GM23338 (cell line): Measurements from ENCODE around the gene MSH4. TPM values are rescaled to one million over a fixed set of nuclear protein-coding genes. Genes with fewer than 3 reads are reported as not detected.

Experiments used
- ATAC-seq: fragments of 200-7000 bp; cut with Tn5 transposase; 3 replicates; pipeline ENCODE4 v1.9.1; 2020
- DNase-seq: peaks from one replicate; pipeline ENCODE4 v3.0.0-alpha.2; 2015; ENCODE audit warnings: low spot score
- H2AFZ ChIP-seq: fragments of 200-600 bp; sonication (generic); 2 replicates; pipeline ENCODE4 v1.8.0; 2016; ENCODE audit warnings: antibody characterized with exemption, mild to moderate bottlenecking, moderate library complexity
- H3F3A ChIP-seq: fragments of 200-600 bp; sonication (generic); replicated peaks from 2 replicates; pipeline ENCODE4 v1.8.0; 2017; ENCODE audit warnings: antibody characterized with exemption, mixed run types, low read depth
- H3K27ac ChIP-seq: fragments of 200-600 bp; sonication (generic); 2 replicates; pipeline ENCODE4 v1.6.1; 2016; ENCODE audit warnings: low read depth
- H3K27me3 ChIP-seq: fragments of 200-600 bp; sonication (generic); 2 replicates; pipeline ENCODE4 v1.8.0; 2016; ENCODE audit warnings: mild to moderate bottlenecking, mixed run types, moderate library complexity; ENCODE audit not compliant: insufficient read depth
- H3K36me3 ChIP-seq: fragments of 200-600 bp; sonication (generic); 2 replicates; pipeline ENCODE4 v1.8.0; 2016; ENCODE audit warnings: mild to moderate bottlenecking; ENCODE audit not compliant: insufficient read depth
- H3K4me1 ChIP-seq: fragments of 200-600 bp; sonication (generic); 2 replicates; pipeline ENCODE4 v1.8.0; 2016; ENCODE audit warnings: mild to moderate bottlenecking, moderate library complexity; ENCODE audit not compliant: insufficient read depth
- H3K4me2 ChIP-seq: fragments of 200-600 bp; sonication (generic); 2 replicates; pipeline ENCODE4 v1.7.1; 2017; ENCODE audit warnings: mixed run types
- H3K4me3 ChIP-seq: fragments of 200-600 bp; sonication (generic); 2 replicates; pipeline ENCODE4 v1.6.1; 2016; ENCODE audit warnings: mixed run types
- H3K79me2 ChIP-seq: fragments of 200-600 bp; sonication (generic); replicated peaks from 2 replicates; pipeline ENCODE4 v1.8.0; 2017; ENCODE audit warnings: mild to moderate bottlenecking; ENCODE audit not compliant: insufficient read depth
- H3K9me2 ChIP-seq: fragments of 200-600 bp; sonication (generic); 2 replicates; pipeline ENCODE4 v1.8.0; 2017; ENCODE audit not compliant: insufficient read depth
- H4K20me1 ChIP-seq: fragments of 200-600 bp; sonication (generic); replicated peaks from 2 replicates; pipeline ENCODE4 v1.8.0; 2017; ENCODE audit warnings: mild to moderate bottlenecking; ENCODE audit not compliant: insufficient read depth
- H3K27ac Mint-ChIP-seq: 2 replicates; pipeline ENCODE4 v1.8.0; 2020; ENCODE audit warnings: inconsistent platforms, mild to moderate bottlenecking, moderate library complexity, mixed read lengths
- H3K27me3 Mint-ChIP-seq: 3 replicates; pipeline ENCODE4 v1.8.0; 2022; ENCODE audit warnings: low read depth, mild to moderate bottlenecking, moderate library complexity, mixed read lengths, inconsistent platforms; ENCODE audit not compliant: insufficient read depth, poor library complexity
- H3K36me3 Mint-ChIP-seq: 3 replicates; pipeline ENCODE4 v1.8.0; 2021; ENCODE audit warnings: low read depth, mild to moderate bottlenecking, inconsistent platforms, moderate library complexity, mixed read lengths
- H3K4me1 Mint-ChIP-seq: 3 replicates; pipeline ENCODE4 v1.8.0; 2020; ENCODE audit warnings: mild to moderate bottlenecking, inconsistent platforms, mixed read lengths
- H3K4me3 Mint-ChIP-seq: 3 replicates; pipeline ENCODE4 v1.8.0; 2021; ENCODE audit warnings: moderate library complexity, mild to moderate bottlenecking, inconsistent platforms, mixed read lengths
- H3K9me3 Mint-ChIP-seq: 3 replicates; pipeline ENCODE4 v1.8.0; 2020; ENCODE audit warnings: moderate library complexity, mild to moderate bottlenecking, inconsistent platforms, mixed read lengths
- CTCF ChIP-seq, 2 experiments: fragments of 200-600 bp in 1 of 2; sonication (generic) in 1 of 2; conservative IDR thresholded peaks; 2 replicates each; pipeline versions ENCODE4 v1.5.1 to v1.6.1; 2016 to 2017; ENCODE audit warnings: antibody characterized with exemption in 2 of 2, low read depth in 2 of 2, mild to moderate bottlenecking in 2 of 2, moderate library complexity in 1 of 2
- EZH2 ChIP-seq: fragments of 200-600 bp; sonication (generic); IDR thresholded peaks from one replicate; pipeline ENCODE4 v1.8.0; 2017; ENCODE audit warnings: antibody characterized with exemption, mild to moderate bottlenecking, low read depth; ENCODE audit not compliant: unreplicated experiment
- EZH2phosphoT487 ChIP-seq: fragments of 200-600 bp; sonication (generic); IDR thresholded peaks from one replicate; pipeline ENCODE4 v1.8.1; 2018; ENCODE audit warnings: antibody characterized with exemption; ENCODE audit not compliant: unreplicated experiment
- JUNB ChIP-seq: IDR thresholded peaks from one replicate; pipeline ENCODE4 v1.6.1; 2016; ENCODE audit warnings: antibody characterized with exemption; ENCODE audit not compliant: unreplicated experiment
- NANOG ChIP-seq: IDR thresholded peaks from 2 replicates; pipeline ENCODE4 v1.6.1; 2016; ENCODE audit warnings: antibody characterized with exemption, borderline replicate concordance
- POLR2AphosphoS5 ChIP-seq: IDR thresholded peaks from 2 replicates; pipeline ENCODE4 v1.6.1; 2016; ENCODE audit warnings: antibody characterized with exemption, low read depth
- ZNF114 ChIP-seq: fragments of 250-450 bp; sonication (Bioruptor Pico); IDR thresholded peaks from 2 replicates; pipeline ENCODE4 v1.5.0; 2020; ENCODE audit warnings: mild to moderate bottlenecking, moderate library complexity
- ZNF331 ChIP-seq: fragments of 250-450 bp; sonication (Bioruptor Pico); IDR thresholded peaks from 2 replicates; pipeline ENCODE4 v1.5.0; 2020; ENCODE audit warnings: low read depth, mild to moderate bottlenecking, moderate library complexity
- polyA plus RNA-seq: library from polyadenylated mRNA; unstranded; fragments of >200 nt; fragmentation: Nextera tagmentation; extraction: Ambion mirVana; gene quantifications from 2 replicates; pipeline ENCODE4 v1.2.1, GENCODE V29; 2016
- total RNA-seq: library from RNA; depleted of rRNA; stranded (reverse); fragments of >200 nt; shearing (Covaris generic); gene quantifications from 2 replicates; pipeline ENCODE4 v1.2.3, GENCODE V29; 2014
- TF ChIP-seq, protein P1 (sequence below): fragments of 250-450 bp; sonication (Bioruptor Pico); IDR thresholded peaks from 2 replicates; pipeline ENCODE4 v1.5.0; 2020; ENCODE audit warnings: mild to moderate bottlenecking, moderate library complexity

Gene MSH4
- total and polyA plus RNA-seq, 2 experiments from 2014 or later, result 0.10 to 0.24 TPM

GRCh38 chr1:75922698-75923097 is 126.0 kb downstream of the MSH4 start (continued):
- TF ChIP-seq POLR2AphosphoS5, result no peak

- Histone ChIP-seq H3K9me2 (no peaks in the 10 kb centered on the region), H3K79me2 (no peaks in the 10 kb centered on the region), H3K4me3 (no peak within 1 kb of the TSS), H2AFZ (peak within 1 kb of the TSS; percentile 14; the same call in 1 of the 2 replicates), H4K20me1 (no peaks in the 10 kb centered on the region), H3K4me2 (no peak within 1 kb of the TSS), H3F3A (no peaks in the 10 kb centered on the region), H3K4me1 (no peaks in the 10 kb centered on the region), H3K27ac (no peak within 1 kb of the TSS), H3K27me3 (no peaks in the 10 kb centered on the region), H3K36me3 (no peaks in the 10 kb centered on the region)
- no peak for ATAC-seq
- no peaks in the 10 kb centered on the region for H3K9me3 Mint-ChIP-seq
- no peaks in the 10 kb centered on the region for H3K27me3 Mint-ChIP-seq
- TF ChIP-seq JUNB, result no peak
- no peak for TF ChIP-seq NANOG
- no peak for TF ChIP-seq EZH2phosphoT487
- no peaks in the 10 kb centered on the region for H3K4me1 Mint-ChIP-seq
- DNase-seq, result no peak
- no peak within 1 kb of the TSS for H3K4me3 Mint-ChIP-seq
- H3K36me3 Mint-ChIP-seq, result no peaks in the 10 kb centered on the region
- H3K27ac Mint-ChIP-seq, result no peak within 1 kb of the TSS
These were observed 135.6 kb downstream of the MSH4 start, which contains the start of gene ASB17 for GRCh38 chr1:75932304-75932703. ASB17 (minus strand) TSS chr1:75932404; CDS start chr1:75932291, 113 bp downstream.

- DNase-seq (no peak), ATAC-seq (no peak)
- Histone ChIP-seq H3K27me3 (no peaks in the 10 kb centered on the region), H3K36me3 (no peaks in the 10 kb centered on the region), H4K20me1 (no peaks in the 10 kb centered on the region), H3F3A (no peaks in the 10 kb centered on the region), H3K79me2 (no peaks in the 10 kb centered on the region), H3K4me2 (no peak overlapping the region), H3K27ac (no peak overlapping the region), H3K9me2 (0 out of 2 replicates have a peak, but pooled peaks cover 3% of the 10 kb centered on the region), H2AFZ (no peak overlapping the region), H3K4me3 (no peak overlapping the region), H3K4me1 (no peaks in the 10 kb centered on the region)
- Mint-ChIP-seq H3K9me3 (no peaks in the 10 kb centered on the region), H3K27ac (no peak overlapping the region), H3K4me3 (no peak overlapping the region), H3K4me1 (no peaks in the 10 kb centered on the region), H3K27me3 (no peaks in the 10 kb centered on the region), H3K36me3 (no peaks in the 10 kb centered on the region)
- TF ChIP-seq ZNF331 (CRISPR knock-in tag) (no peak), CTCF (conservative IDR thresholded peaks at IDR 0.05; ENCODE audit: low read depth in 2 of 2) (no peak), NANOG (no peak), EZH2 (no peak), POLR2AphosphoS5 (no peak), ZNF114 (no peak), EZH2phosphoT487 (no peak)
- TF ChIP-seq, protein P1, sequence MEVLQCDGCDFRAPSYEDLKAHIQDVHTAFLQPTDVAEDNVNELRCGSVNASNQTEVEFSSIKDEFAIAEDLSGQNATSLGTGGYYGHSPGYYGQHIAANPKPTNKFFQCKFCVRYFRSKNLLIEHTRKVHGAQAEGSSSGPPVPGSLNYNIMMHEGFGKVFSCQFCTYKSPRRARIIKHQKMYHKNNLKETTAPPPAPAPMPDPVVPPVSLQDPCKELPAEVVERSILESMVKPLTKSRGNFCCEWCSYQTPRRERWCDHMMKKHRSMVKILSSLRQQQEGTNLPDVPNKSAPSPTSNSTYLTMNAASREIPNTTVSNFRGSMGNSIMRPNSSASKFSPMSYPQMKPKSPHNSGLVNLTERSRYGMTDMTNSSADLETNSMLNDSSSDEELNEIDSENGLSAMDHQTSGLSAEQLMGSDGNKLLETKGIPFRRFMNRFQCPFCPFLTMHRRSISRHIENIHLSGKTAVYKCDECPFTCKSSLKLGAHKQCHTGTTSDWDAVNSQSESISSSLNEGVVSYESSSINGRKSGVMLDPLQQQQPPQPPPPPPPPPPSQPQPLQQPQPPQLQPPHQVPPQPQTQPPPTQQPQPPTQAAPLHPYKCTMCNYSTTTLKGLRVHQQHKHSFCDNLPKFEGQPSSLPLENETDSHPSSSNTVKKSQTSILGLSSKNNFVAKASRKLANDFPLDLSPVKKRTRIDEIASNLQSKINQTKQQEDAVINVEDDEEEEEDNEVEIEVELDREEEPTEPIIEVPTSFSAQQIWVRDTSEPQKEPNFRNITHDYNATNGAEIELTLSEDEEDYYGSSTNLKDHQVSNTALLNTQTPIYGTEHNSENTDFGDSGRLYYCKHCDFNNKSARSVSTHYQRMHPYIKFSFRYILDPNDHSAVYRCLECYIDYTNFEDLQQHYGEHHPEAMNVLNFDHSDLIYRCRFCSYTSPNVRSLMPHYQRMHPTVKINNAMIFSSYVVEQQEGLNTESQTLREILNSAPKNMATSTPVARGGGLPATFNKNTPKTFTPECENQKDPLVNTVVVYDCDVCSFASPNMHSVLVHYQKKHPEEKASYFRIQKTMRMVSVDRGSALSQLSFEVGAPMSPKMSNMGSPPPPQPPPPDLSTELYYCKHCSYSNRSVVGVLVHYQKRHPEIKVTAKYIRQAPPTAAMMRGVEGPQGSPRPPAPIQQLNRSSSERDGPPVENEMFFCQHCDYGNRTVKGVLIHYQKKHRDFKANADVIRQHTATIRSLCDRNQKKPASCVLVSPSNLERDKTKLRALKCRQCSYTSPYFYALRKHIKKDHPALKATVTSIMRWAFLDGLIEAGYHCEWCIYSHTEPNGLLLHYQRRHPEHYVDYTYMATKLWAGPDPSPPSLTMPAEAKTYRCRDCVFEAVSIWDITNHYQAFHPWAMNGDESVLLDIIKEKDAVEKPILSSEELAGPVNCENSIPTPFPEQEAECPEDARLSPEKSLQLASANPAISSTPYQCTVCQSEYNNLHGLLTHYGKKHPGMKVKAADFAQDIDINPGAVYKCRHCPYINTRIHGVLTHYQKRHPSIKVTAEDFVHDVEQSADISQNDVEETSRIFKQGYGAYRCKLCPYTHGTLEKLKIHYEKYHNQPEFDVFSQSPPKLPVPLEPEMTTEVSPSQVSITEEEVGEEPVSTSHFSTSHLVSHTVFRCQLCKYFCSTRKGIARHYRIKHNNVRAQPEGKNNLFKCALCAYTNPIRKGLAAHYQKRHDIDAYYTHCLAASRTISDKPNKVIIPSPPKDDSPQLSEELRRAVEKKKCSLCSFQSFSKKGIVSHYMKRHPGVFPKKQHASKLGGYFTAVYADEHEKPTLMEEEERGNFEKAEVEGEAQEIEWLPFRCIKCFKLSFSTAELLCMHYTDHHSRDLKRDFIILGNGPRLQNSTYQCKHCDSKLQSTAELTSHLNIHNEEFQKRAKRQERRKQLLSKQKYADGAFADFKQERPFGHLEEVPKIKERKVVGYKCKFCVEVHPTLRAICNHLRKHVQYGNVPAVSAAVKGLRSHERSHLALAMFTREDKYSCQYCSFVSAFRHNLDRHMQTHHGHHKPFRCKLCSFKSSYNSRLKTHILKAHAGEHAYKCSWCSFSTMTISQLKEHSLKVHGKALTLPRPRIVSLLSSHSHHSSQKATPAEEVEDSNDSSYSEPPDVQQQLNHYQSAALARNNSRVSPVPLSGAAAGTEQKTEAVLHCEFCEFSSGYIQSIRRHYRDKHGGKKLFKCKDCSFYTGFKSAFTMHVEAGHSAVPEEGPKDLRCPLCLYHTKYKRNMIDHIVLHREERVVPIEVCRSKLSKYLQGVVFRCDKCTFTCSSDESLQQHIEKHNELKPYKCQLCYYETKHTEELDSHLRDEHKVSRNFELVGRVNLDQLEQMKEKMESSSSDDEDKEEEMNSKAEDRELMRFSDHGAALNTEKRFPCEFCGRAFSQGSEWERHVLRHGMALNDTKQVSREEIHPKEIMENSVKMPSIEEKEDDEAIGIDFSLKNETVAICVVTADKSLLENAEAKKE (CRISPR knock-in tag), result no peak
These were observed 140.4 kb downstream of the MSH4 start for GRCh38 chr1:75937034-75937433.
